ENCODE results near the gene CCDC141. TPM values are rescaled to one million over a fixed set of nuclear protein-coding genes. Genes with fewer than 3 reads are reported as not detected.
A peak's percentile ranks its signal among the peaks of the same experiment; 100 is the strongest.
"Not testable (repeated sequence)": the region's sequence is repeated elsewhere in the genome, so short reads cannot be mapped to it uniquely, and the experiment has no call there.

The CCDC141 gene
- total RNA-seq, 2 donors from 2014 or later = 0.42 to 1.0 TPM

DNA sequence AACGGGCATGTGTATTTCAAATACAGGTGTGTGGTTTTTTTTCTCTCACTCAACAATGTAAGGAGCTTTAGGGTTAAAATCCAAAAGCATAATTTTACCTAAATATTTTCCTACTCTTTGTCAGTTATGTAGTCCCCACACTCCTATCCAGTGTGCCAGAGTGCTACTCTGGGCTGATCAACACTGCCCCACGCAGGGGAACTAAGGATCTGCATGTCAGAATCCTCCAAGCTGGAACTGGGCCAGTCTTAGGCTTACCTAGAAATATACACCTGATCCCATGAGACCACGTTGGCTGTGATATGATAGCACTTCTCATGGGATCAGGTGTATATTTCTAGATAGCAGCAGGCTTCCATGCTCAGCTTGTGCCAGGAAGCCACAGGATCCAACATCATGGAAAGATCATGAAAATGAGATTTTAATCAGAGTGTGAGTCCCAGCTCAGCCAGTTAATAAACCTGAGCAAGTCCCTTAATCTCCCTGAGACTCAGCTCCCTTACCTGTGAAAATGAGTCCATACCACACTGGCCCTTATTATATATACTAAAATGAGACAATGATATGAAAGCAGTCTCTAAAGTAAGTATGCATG lies 29.7 kb downstream of the CCDC141 start:
- H3K4me1 ChIP-seq = no peaks in the 10 kb centered on the region
- TF ChIP-seq, protein P1, sequence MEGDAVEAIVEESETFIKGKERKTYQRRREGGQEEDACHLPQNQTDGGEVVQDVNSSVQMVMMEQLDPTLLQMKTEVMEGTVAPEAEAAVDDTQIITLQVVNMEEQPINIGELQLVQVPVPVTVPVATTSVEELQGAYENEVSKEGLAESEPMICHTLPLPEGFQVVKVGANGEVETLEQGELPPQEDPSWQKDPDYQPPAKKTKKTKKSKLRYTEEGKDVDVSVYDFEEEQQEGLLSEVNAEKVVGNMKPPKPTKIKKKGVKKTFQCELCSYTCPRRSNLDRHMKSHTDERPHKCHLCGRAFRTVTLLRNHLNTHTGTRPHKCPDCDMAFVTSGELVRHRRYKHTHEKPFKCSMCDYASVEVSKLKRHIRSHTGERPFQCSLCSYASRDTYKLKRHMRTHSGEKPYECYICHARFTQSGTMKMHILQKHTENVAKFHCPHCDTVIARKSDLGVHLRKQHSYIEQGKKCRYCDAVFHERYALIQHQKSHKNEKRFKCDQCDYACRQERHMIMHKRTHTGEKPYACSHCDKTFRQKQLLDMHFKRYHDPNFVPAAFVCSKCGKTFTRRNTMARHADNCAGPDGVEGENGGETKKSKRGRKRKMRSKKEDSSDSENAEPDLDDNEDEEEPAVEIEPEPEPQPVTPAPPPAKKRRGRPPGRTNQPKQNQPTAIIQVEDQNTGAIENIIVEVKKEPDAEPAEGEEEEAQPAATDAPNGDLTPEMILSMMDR (IDR thresholded peaks at IDR 0.05) = peak; percentile 18
- no peak overlapping the region for H3K4me3 ChIP-seq
- no peak overlapping the region for H3K9ac ChIP-seq (ENCODE audit: low read depth in 2 of 2, low read length in 2 of 2)
- H3K27me3 ChIP-seq = no peaks in the 10 kb centered on the region
- DNase-seq = peak; percentile 27
- H3K9me3 ChIP-seq = no peaks in the 10 kb centered on the region
- H3K27ac ChIP-seq = no peak overlapping the region
- intact Hi-C loops (cut with DNase I) = no loop called here
- H3K36me3 ChIP-seq = no peaks in the 10 kb centered on the region

DNA sequence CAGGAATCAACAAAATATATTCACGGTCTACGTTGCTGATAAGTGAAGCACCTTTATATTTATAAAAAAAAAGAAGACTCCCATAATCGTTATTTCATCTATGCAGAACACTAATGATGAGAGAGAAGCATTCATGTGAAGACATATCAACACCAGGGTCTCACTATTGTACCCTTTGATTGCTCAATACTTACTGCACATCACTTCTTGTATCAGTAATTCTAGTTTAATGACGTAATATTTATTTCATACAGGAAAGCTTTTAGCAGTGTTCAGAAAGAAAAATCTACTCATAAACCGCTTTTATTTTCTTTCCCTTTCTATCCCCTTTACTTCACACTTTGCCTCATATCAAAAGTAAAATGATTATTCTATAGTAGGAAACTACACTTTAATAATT lies 30.7 kb downstream of the CCDC141 start:
- no peaks in the 10 kb centered on the region for H3K27me3 ChIP-seq
- TF ChIP-seq, protein P1 (IDR thresholded peaks at IDR 0.05) = no peak
- intact Hi-C loops (cut with DNase I) = no loop called here
- no peaks in the 10 kb centered on the region for H3K9me3 ChIP-seq
- H3K36me3 ChIP-seq = no peaks in the 10 kb centered on the region
- DNase-seq = no peak
- no peak overlapping the region for H3K27ac ChIP-seq
- H3K9ac ChIP-seq (ENCODE audit: low read depth in 2 of 2, low read length in 2 of 2) = no peak overlapping the region
- H3K4me3 ChIP-seq = no peak overlapping the region
- H3K4me1 ChIP-seq = no peaks in the 10 kb centered on the region

GRCh38 chr2:179017773-179018357 lies 32.1 kb downstream of the CCDC141 start:
- Histone ChIP-seq H3K36me3 (no peaks in the 10 kb centered on the region), H3K27me3 (no peaks in the 10 kb centered on the region), H3K9me3 (no peaks in the 10 kb centered on the region), H3K27ac (no peak overlapping the region), H3K4me1 (no peaks in the 10 kb centered on the region), H3K4me3 (no peak overlapping the region), H3K9ac (ENCODE audit: low read depth in 2 of 2, low read length in 2 of 2) (no peak overlapping the region)
- TF ChIP-seq, protein P1 (IDR thresholded peaks at IDR 0.05) = no peak
- no peak for DNase-seq
- intact Hi-C loops (cut with DNase I) = no loop called here

- H3K36me3 ChIP-seq; H3K4me3 ChIP-seq; H3K9me3 ChIP-seq; DNase-seq; H3K27me3 ChIP-seq; H3K9ac ChIP-seq (ENCODE audit: low read depth in 2 of 2, low read length in 2 of 2); H3K27ac ChIP-seq; H3K4me1 ChIP-seq; intact Hi-C loops (cut with DNase I): not testable (repeated sequence)
These were observed 35.7 kb downstream of the CCDC141 start for GRCh38 chr2:179014189-179014588.

DNA sequence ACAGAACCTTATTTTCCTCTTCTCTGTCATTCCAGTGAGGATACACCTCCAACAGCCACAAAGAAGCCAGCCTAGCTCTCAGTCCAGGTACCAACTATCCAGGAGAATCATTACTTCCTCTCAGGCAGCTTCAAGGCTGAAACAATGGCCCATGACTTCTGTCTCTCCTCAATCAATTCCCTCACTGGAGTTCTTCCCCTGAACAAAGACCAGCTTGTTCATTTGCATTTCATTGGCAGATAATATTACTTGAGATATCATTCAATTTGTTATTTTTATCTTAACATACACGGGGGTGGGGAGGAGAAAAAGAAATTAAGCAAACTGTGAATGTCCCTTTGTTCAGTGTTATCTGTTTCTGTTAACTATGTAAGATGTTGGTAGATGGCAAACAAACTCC lies 44.0 kb downstream of the CCDC141 start:
- no peaks in the 10 kb centered on the region for H3K27me3 ChIP-seq
- TF ChIP-seq, protein P1 (IDR thresholded peaks at IDR 0.05) = no peak
- no peak overlapping the region for H3K27ac ChIP-seq
- H3K9ac ChIP-seq (ENCODE audit: low read depth in 2 of 2, low read length in 2 of 2) = no peak overlapping the region
- no peaks in the 10 kb centered on the region for H3K4me1 ChIP-seq
- DNase-seq = no peak
- intact Hi-C loops (cut with DNase I) = no loop called here
- H3K9me3 ChIP-seq = no peaks in the 10 kb centered on the region
- no peaks in the 10 kb centered on the region for H3K36me3 ChIP-seq
- no peak overlapping the region for H3K4me3 ChIP-seq

DNA sequence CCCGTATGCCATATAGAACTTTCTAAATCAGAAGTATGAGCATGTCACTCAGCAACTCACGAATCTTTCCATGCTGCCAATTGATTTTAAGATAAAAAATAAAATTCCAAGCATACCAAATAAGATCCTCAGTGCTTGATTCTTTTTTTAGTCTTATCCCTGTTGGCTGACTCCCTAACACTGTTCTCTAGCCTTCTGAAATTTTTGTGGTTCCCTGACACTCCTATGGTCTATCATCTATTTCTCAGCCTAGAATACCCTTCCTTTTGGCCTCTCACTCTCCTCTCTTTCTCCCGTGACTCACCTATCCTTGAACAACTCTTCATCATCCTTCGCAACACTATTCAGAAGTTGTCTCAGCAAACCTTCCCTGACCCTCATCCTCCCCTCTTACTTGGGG lies 50.5 kb downstream of the CCDC141 start:
- no peaks in the 10 kb centered on the region for H3K27me3 ChIP-seq
- H3K27ac ChIP-seq = no peak overlapping the region
- DNase-seq = no peak
- H3K9ac ChIP-seq (ENCODE audit: low read depth in 2 of 2, low read length in 2 of 2) = no peak overlapping the region
- no peaks in the 10 kb centered on the region for H3K9me3 ChIP-seq
- intact Hi-C loops (cut with DNase I) = no loop called here
- H3K4me3 ChIP-seq = no peak overlapping the region
- no peaks in the 10 kb centered on the region for H3K36me3 ChIP-seq
- TF ChIP-seq, protein P1 (IDR thresholded peaks at IDR 0.05) = no peak
- H3K4me1 ChIP-seq = no peaks in the 10 kb centered on the region
